ENCODE data around the gene PDK1. TPM values are rescaled to one million over a fixed set of nuclear protein-coding genes. Genes with fewer than 3 reads are reported as not detected.

Gene PDK1
- polyA plus RNA-seq, 1 donor, result 25.5 TPM

GRCh38 chr2:172640389-172640788 lies 84.5 kb downstream of the PDK1 start:
- DNase-seq (ENCODE audit: low read depth), result no peak

GRCh38 chr2:172642301-172643020 lies 86.6 kb downstream of the PDK1 start:
- DNase-seq (ENCODE audit: low read depth), result no peak

DNA sequence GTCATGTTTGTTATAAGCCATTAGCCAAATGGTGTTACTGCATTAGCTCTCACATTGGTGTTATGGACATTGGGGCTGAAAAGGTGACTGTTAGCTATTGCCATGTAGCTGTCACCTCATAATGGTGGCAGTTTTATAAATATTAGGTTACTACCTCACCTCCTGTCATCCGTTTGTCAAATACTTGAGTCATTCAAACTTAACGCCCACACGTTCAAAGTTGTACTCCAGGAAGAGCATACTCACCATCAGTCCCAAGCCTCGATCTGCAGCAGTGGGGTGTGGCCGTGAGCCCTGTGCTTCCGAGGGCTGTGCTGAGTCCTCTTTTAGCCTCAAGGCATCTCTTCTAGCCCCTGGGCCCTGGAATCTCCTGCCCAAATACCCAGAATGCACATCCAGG lies 87.3 kb downstream of the PDK1 start:
- DNase-seq (ENCODE audit: low read depth), result no peak

- DNase-seq (ENCODE audit: low read depth), result no peak
Observed at GRCh38 chr2:172647439-172647838, 91.5 kb downstream of the PDK1 start.

- no peak for DNase-seq (ENCODE audit: low read depth)
Observed at GRCh38 chr2:172655091-172655837, 99.4 kb downstream of the PDK1 start.

GRCh38 chr2:172655838-172656573 lies 100.1 kb downstream of the PDK1 start:
- DNase-seq (ENCODE audit: low read depth), result no peak

Other genes with a start within 250 kb of the PDK1 start
- gene ITGA6, start 128.5 kb upstream of the PDK1 start, polyA plus RNA-seq (ENCODE audit: insufficient read length), result 84.2 TPM
- gene RAPGEF4, start 179.8 kb downstream of the PDK1 start, polyA plus RNA-seq (ENCODE audit: insufficient read length), result 2.4 TPM

Measured in forelimb muscle (tissue), 1 donor.